NB4 (cell line): ENCODE data around the gene USP31.

Source experiments
- DNase-seq: peaks from one replicate; pipeline ENCODE4 v3.0.0; 2010; ENCODE audit warnings: low read depth
- H3K4me3 ChIP-seq: one replicate; pipeline ENCODE4 v1.5.1; 2011; ENCODE audit warnings: mild to moderate bottlenecking, low read depth, low read length, moderate library complexity
- MAX ChIP-seq: IDR thresholded peaks from 2 replicates; pipeline ENCODE4 v1.6.1; 2011; ENCODE audit warnings: low read depth, low read length
- MYC ChIP-seq: IDR thresholded peaks from 2 replicates; pipeline ENCODE4 v1.6.1; 2011; ENCODE audit warnings: low read depth, low read length
- POLR2A ChIP-seq: IDR thresholded peaks from 2 replicates; pipeline ENCODE4 v1.6.1; 2011; ENCODE audit warnings: mild to moderate bottlenecking; ENCODE audit not compliant: insufficient read length; ENCODE audit errors: extremely low read depth
- TF ChIP-seq, protein P1 (sequence below): IDR thresholded peaks from one replicate; pipeline ENCODE4 v1.5.1; 2012; ENCODE audit warnings: low read depth, low read length

The USP31 gene

GRCh38 chr16:23172994-23173393, 23.7 kb upstream of the USP31 start:
- no peak for DNase-seq
- no peak overlapping the region for H3K4me3 ChIP-seq
- no peak for TF ChIP-seq MAX
- TF ChIP-seq, protein P1, sequence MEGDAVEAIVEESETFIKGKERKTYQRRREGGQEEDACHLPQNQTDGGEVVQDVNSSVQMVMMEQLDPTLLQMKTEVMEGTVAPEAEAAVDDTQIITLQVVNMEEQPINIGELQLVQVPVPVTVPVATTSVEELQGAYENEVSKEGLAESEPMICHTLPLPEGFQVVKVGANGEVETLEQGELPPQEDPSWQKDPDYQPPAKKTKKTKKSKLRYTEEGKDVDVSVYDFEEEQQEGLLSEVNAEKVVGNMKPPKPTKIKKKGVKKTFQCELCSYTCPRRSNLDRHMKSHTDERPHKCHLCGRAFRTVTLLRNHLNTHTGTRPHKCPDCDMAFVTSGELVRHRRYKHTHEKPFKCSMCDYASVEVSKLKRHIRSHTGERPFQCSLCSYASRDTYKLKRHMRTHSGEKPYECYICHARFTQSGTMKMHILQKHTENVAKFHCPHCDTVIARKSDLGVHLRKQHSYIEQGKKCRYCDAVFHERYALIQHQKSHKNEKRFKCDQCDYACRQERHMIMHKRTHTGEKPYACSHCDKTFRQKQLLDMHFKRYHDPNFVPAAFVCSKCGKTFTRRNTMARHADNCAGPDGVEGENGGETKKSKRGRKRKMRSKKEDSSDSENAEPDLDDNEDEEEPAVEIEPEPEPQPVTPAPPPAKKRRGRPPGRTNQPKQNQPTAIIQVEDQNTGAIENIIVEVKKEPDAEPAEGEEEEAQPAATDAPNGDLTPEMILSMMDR = no peak
- no peak for TF ChIP-seq MYC
- no peak for TF ChIP-seq POLR2A

DNA sequence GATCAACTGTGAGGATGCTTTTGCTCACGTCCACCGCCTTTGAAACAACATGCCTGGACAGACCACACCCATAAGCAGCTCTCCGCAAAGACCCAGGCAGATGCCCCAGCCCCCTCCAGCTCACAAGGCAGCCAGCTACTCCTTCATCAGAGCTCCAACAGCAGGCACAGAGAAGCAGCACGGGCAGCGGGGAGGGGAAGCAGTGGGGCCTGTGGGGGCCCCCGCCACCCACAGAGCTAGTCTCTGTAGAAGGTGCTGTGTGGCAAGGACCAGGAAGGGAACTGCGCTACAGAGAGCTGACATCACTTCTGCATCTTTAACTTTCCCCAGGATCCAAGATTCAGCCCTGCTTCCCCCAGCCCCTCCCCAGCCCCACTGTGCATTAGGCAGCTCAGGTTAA, 23.3 kb upstream of the USP31 start:
- TF ChIP-seq MYC (no peak), POLR2A (no peak), MAX (no peak)
- TF ChIP-seq, protein P1 = no peak
- DNase-seq = no peak
- no peak overlapping the region for H3K4me3 ChIP-seq

DNA sequence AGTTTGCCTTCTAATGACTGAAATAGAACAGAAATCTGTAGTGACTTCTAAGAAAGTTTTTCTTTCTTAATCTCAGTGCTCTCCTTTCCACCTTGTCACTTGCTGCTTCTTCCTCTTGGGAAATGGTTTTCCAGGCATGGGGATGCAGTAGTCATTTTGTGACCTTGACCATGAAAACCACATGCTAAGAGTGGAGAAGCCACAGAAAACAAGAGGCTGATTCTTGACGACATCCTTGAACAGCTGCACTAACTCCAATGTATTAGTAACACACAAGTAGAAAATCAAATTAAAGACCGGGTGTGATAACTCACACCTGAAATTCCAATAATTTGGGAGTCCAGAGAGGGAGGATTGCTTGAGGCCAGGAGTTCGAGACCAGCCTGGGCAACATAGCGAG, 15.5 kb upstream of the USP31 start:
- TF ChIP-seq POLR2A (no peak), MYC (no peak), MAX (no peak)
- TF ChIP-seq, protein P1 = no peak
- DNase-seq = no peak
- no peak overlapping the region for H3K4me3 ChIP-seq

- DNase-seq = no peak
- TF ChIP-seq POLR2A = no peak
- TF ChIP-seq, protein P1 = no peak
- TF ChIP-seq MAX = no peak
- no peak for TF ChIP-seq MYC
- no peak overlapping the region for H3K4me3 ChIP-seq
These were observed 14.7 kb upstream of the USP31 start for GRCh38 chr16:23163921-23164320.

- no peak for DNase-seq
- TF ChIP-seq MYC = no peak
- TF ChIP-seq, protein P1 = no peak
- no peak for TF ChIP-seq POLR2A
- TF ChIP-seq MAX = no peak
- no peak overlapping the region for H3K4me3 ChIP-seq
These were observed 11.3 kb upstream of the USP31 start for GRCh38 chr16:23160574-23160973.

DNA sequence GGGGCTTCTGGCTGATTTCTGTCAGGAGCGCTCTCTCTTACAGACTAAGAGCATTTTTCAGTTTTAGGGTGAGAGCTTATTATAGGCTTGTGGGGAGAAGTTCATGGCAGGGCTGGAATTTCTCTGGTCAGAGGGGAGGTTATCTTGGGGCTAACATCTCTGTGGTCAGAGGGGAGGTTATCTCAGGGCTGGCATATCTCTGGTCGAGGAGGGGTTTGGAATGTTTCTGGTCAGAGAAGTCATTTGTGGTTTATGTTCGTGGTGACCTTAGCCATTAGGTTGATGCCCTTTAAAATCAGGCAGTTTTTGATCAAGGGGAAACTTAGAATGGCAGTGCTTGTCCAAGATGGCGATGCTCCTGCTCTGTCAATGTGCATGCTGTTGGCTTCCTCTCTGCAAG, 10.8 kb upstream of the USP31 start:
- TF ChIP-seq, protein P1 = no peak
- TF ChIP-seq MAX (no peak), POLR2A (no peak), MYC (no peak)
- no peak for DNase-seq
- no peak overlapping the region for H3K4me3 ChIP-seq
